ENCODE results near the gene SLC7A8.

- TF ChIP-seq POLR2AphosphoS5 (IDR thresholded peaks at IDR 0.05; ENCODE audit: low read depth, low read length) (no peak), POLR2A (IDR thresholded peaks at IDR 0.05; ENCODE audit: low read depth, low read length) (no peak), TAF1 (IDR thresholded peaks at IDR 0.05; ENCODE audit: low read depth, low read length) (no peak), SPI1 (IDR thresholded peaks at IDR 0.05; ENCODE audit: low read depth, low read length) (no peak)
These were observed 41.6 kb downstream of the SLC7A8 start for GRCh38 chr14:23141706-23142444.
